ENCODE measurements around the gene RBKS.

DNA sequence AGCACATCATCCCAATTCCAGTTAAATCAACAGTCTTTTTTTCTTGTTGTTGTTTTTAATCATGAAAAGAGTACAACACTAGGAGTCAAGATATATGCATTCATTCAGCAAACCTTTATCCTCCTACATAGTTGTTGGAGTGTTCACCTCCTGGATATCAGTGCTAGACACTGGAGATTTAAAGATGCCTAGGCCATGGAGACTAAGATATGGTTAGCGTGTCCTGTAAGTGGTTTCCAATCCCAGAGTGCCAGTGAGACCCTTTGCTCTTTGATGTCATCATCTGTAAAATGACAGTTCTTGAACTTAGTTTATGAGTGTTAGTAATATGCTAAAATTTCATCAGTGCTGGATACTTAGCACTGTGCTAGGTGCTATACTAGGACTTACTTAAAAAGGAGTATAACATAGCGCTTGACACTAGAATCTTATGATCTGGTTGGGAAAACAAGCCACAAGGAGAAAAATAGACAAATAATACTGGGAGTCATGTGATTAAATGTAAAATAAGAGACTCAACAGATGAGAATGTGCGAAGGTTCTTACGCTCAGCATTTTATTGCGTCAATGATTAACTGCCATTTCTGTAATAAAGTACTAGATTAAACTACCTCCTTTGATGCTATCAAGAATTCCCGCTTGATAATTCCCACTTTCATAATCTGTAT is 31.8 kb upstream of the RBKS start:
- TF ChIP-seq CTCF (conservative IDR thresholded peaks at IDR 0.05) (no peak), EZH2 (IDR thresholded peaks at IDR 0.05; ENCODE audit: low read depth) (no peak)

All from PC-9 (cell line).